Astrocyte (in vitro differentiated cells and primary cell): ENCODE results near the gene SIGLEC6.

Experiments used
- CTCF ChIP-seq: IDR thresholded peaks from 2 replicates; pipeline ENCODE4 v1.5.1; 2011; ENCODE audit warnings: low read depth, mild to moderate bottlenecking, inconsistent platforms, low read length, moderate library complexity; ENCODE audit not compliant: insufficient read depth
- EZH2 ChIP-seq: IDR thresholded peaks from 2 replicates; pipeline ENCODE4 v1.6.1; 2012; ENCODE audit warnings: mild to moderate bottlenecking, low read length, inconsistent platforms; ENCODE audit not compliant: insufficient read depth

- TF ChIP-seq CTCF (no peak), EZH2 (no peak)
Observed at GRCh38 chr19:51570962-51571575, 39.6 kb upstream of the SIGLEC6 start, which contains the start of gene ZNF175.
